Endodermal cell (in vitro differentiated cells): Measurements from ENCODE around the gene ATP11C. TPM values are rescaled to one million over a fixed set of nuclear protein-coding genes. Genes with fewer than 3 reads are reported as not detected.

Experiments used
- DNase-seq: peaks from one replicate; pipeline ENCODE4 v3.0.0-alpha.2; 2017
- H3K27ac ChIP-seq: 2 replicates; pipeline ENCODE4 v1.5.1; 2013; ENCODE audit warnings: mild to moderate bottlenecking, low read depth, low read length, moderate library complexity
- H3K27me3 ChIP-seq: 2 replicates; pipeline ENCODE4 v1.6.1; 2013; ENCODE audit warnings: mild to moderate bottlenecking, low read length, moderate library complexity; ENCODE audit not compliant: insufficient read depth, control insufficient read depth, poor library complexity, severe bottlenecking
- H3K36me3 ChIP-seq: 2 replicates; pipeline ENCODE4 v1.7.0; 2013; ENCODE audit warnings: mild to moderate bottlenecking, low read length, moderate library complexity; ENCODE audit not compliant: control insufficient read depth, insufficient read depth
- H3K4me1 ChIP-seq: one replicate; pipeline ENCODE4 v1.7.0; 2013; ENCODE audit warnings: low read length; ENCODE audit not compliant: control insufficient read depth, insufficient read depth
- H3K4me3 ChIP-seq: 2 replicates; pipeline ENCODE4 v1.5.1; 2013; ENCODE audit warnings: mild to moderate bottlenecking, low read length, moderate library complexity
- H3K9ac ChIP-seq: 2 replicates; pipeline ENCODE4 v1.6.1; 2013; ENCODE audit warnings: mild to moderate bottlenecking, low read length, moderate library complexity; ENCODE audit not compliant: poor library complexity, severe bottlenecking; ENCODE audit errors: extremely low read depth
- H3K9me3 ChIP-seq: 2 replicates; pipeline ENCODE4 v1.6.1; 2013; ENCODE audit warnings: mild to moderate bottlenecking, low read length, moderate library complexity; ENCODE audit not compliant: control insufficient read depth
- H3K27ac Mint-ChIP-seq: 2 replicates; pipeline ENCODE4 v1.8.0; 2020; ENCODE audit warnings: mixed read lengths
- H3K27me3 Mint-ChIP-seq: 2 replicates; pipeline ENCODE4 v1.8.0; 2021; ENCODE audit warnings: mild to moderate bottlenecking, mixed read lengths; ENCODE audit not compliant: insufficient read depth
- H3K36me3 Mint-ChIP-seq: 2 replicates; pipeline ENCODE4 v1.8.0; 2020; ENCODE audit warnings: low read depth, mixed read lengths
- H3K4me1 Mint-ChIP-seq: 2 replicates; pipeline ENCODE4 v1.8.0; 2020; ENCODE audit warnings: mixed read lengths
- H3K4me3 Mint-ChIP-seq: 2 replicates; pipeline ENCODE4 v1.8.0; 2020; ENCODE audit warnings: mild to moderate bottlenecking, moderate library complexity, mixed read lengths
- H3K9me3 Mint-ChIP-seq: 2 replicates; pipeline ENCODE4 v1.8.0; 2020; ENCODE audit warnings: mild to moderate bottlenecking, mixed read lengths
- CTCF ChIP-seq: fragments of 200-600 bp; sonication (generic); conservative IDR thresholded peaks from 2 replicates; pipeline ENCODE4 v1.5.0; 2021; ENCODE audit warnings: antibody characterized with exemption, mild to moderate bottlenecking
- WGBS, 2 experiments: methylation state at CpG; one replicate each; pipeline versions ENCODE4 v1.1.5 to v1.1.7; 2013; ENCODE audit warnings: missing lambda C conversion rate in 2 of 2, mixed read lengths in 1 of 2; ENCODE audit not compliant: insufficient coverage in 1 of 2, insufficient read length in 1 of 2; 5-methylcytosine and 5-hydroxymethylcytosine counted together
- total RNA-seq, 2 donors: library from RNA; stranded (reverse); fragmentation: NEBNext Ultra II Directional in 1 of 2; extraction: Animal tissue kit (Norgen Biotek cat#: 25700) in 1 of 2; gene quantifications; 2 replicates in 1 of 2; 3 replicates in 1 of 2; pipeline ENCODE4 v1.2.1, GENCODE V29; 2021

The ATP11C gene
- total RNA-seq, 2 donors from 2014 or later: 62.9 to 114 TPM

GRCh38 chrX:139795196-139795595, 137.7 kb downstream of the ATP11C start:
- H3K9me3 Mint-ChIP-seq: no peaks in the 10 kb centered on the region
- H3K27me3 Mint-ChIP-seq: no peaks in the 10 kb centered on the region
- no peaks in the 10 kb centered on the region for H3K9me3 ChIP-seq
- no peak for TF ChIP-seq CTCF
- no peak overlapping the region for H3K27ac ChIP-seq
- H3K9ac ChIP-seq: no peak overlapping the region
- peaks cover 66% of the 10 kb centered on the region for H3K36me3 Mint-ChIP-seq
- H3K27ac Mint-ChIP-seq: peak overlapping the region; percentile 24
- peaks cover 20% of the 10 kb centered on the region for H3K4me1 Mint-ChIP-seq
- H3K36me3 ChIP-seq: no peaks in the 10 kb centered on the region
- no peak for DNase-seq
- no peak overlapping the region for H3K4me3 Mint-ChIP-seq
- H3K27me3 ChIP-seq: no peaks in the 10 kb centered on the region
- H3K4me1 ChIP-seq: no peaks in the 10 kb centered on the region
- 100% methylated on average over 1 of the region's 1 CpG; no CpG with 5 or more reads in 1 of the 2 experiments for WGBS, 2 experiments
- H3K4me3 ChIP-seq: no peak overlapping the region

GRCh38 chrX:139787601-139788000, 145.3 kb downstream of the ATP11C start:
- 96 to 100% methylated on average over 1 to 2 of the region's 2 CpGs for WGBS, 2 experiments
- peaks cover 6% of the 10 kb centered on the region for H3K4me1 Mint-ChIP-seq
- TF ChIP-seq CTCF: no peak
- no peaks in the 10 kb centered on the region for H3K27me3 ChIP-seq
- no peak overlapping the region for H3K4me3 ChIP-seq
- no peak overlapping the region for H3K4me3 Mint-ChIP-seq
- no peak for DNase-seq
- H3K36me3 ChIP-seq: peaks cover 13% of the 10 kb centered on the region
- no peak overlapping the region for H3K27ac Mint-ChIP-seq
- no peaks in the 10 kb centered on the region for H3K27me3 Mint-ChIP-seq
- H3K4me1 ChIP-seq: no peaks in the 10 kb centered on the region
- H3K27ac ChIP-seq: no peak overlapping the region
- H3K9me3 Mint-ChIP-seq: no peaks in the 10 kb centered on the region
- no peak overlapping the region for H3K9ac ChIP-seq
- H3K9me3 ChIP-seq: no peaks in the 10 kb centered on the region
- peaks cover 77% of the 10 kb centered on the region for H3K36me3 Mint-ChIP-seq

GRCh38 chrX:139784807-139785206, 148.0 kb downstream of the ATP11C start:
- Mint-ChIP-seq H3K36me3 (peaks cover 86% of the 10 kb centered on the region), H3K27ac (no peak overlapping the region), H3K4me3 (no peak overlapping the region), H3K27me3 (no peaks in the 10 kb centered on the region), H3K4me1 (peaks cover 2% of the 10 kb centered on the region), H3K9me3 (peaks cover 4% of the 10 kb centered on the region)
- Histone ChIP-seq H3K9ac (no peak overlapping the region), H3K9me3 (no peaks in the 10 kb centered on the region), H3K4me3 (no peak overlapping the region), H3K36me3 (peaks cover 13% of the 10 kb centered on the region), H3K27me3 (no peaks in the 10 kb centered on the region), H3K27ac (no peak overlapping the region), H3K4me1 (no peaks in the 10 kb centered on the region)
- no peak for TF ChIP-seq CTCF
- WGBS, 2 experiments: 91% methylated on average over 1 of the region's 1 CpG; no CpG with 5 or more reads in 1 of the 2 experiments
- DNase-seq: no peak
